Caco-2 (cell line): ENCODE results near the gene MBNL2. TPM values are rescaled to one million over a fixed set of nuclear protein-coding genes. Genes with fewer than 3 reads are reported as not detected.

ENCODE experiments used
- BruUV-seq: library from RNA; stranded (reverse); fragments of 400-500 nt; replicated peaks from 2 replicates; lab custom pipeline; 2021; lab: Mats Ljungman, UMichigan
- CTCF ChIA-PET: fragments of 300-600 bp; sonication (Branson Sonifier 250); formaldehyde crosslinking; loops from one replicate; lab custom pipeline; 2022; ENCODE audit warnings: antibody characterized with exemption; lab: Charles Lee
- POLR2A ChIA-PET: fragments of 300-600 bp; sonication (Branson Sonifier 250); formaldehyde crosslinking; loops from one replicate; lab custom pipeline; 2022; ENCODE audit warnings: antibody characterized with exemption; lab: Charles Lee
- DNase-seq, 2 experiments: peaks; one replicate each; pipeline versions ENCODE4 v3.0.0 to v3.0.0-alpha.2; 2020 to 2022
- H3K27me3 ChIP-seq: replicated peaks from 2 replicates; pipeline ENCODE4 v1.6.0; 2011; ENCODE audit warnings: low read length; ENCODE audit not compliant: control insufficient read depth, insufficient read depth
- H3K36me3 ChIP-seq: 2 replicates; pipeline ENCODE4 v1.5.1; 2011; ENCODE audit warnings: low read length; ENCODE audit not compliant: control insufficient read depth, insufficient read depth
- H3K4me1 ChIP-seq: fragments of 250-450 bp; sonication (Bioruptor Pico); 2 replicates; pipeline ENCODE4 v1.5.1; 2020; ENCODE audit warnings: mild to moderate bottlenecking
- H3K4me3 ChIP-seq: 2 replicates; pipeline ENCODE4 v1.5.1; 2011; ENCODE audit warnings: low read depth, mild to moderate bottlenecking, control low read depth, low read length
- H3K9me3 ChIP-seq: fragments of 250-450 bp; sonication (Bioruptor Pico); 2 replicates; pipeline ENCODE4 v1.5.1; 2020; ENCODE audit warnings: mild to moderate bottlenecking, moderate library complexity
- H3K27ac Mint-ChIP-seq: one replicate; pipeline ENCODE4 v1.8.0; 2022; ENCODE audit warnings: mixed read lengths; ENCODE audit not compliant: unreplicated experiment
- H3K27me3 Mint-ChIP-seq: one replicate; pipeline ENCODE4 v1.8.0; 2022; ENCODE audit warnings: mixed read lengths; ENCODE audit not compliant: insufficient read depth, unreplicated experiment
- H3K36me3 Mint-ChIP-seq: one replicate; pipeline ENCODE4 v1.8.0; 2022; ENCODE audit warnings: mild to moderate bottlenecking, mixed read lengths; ENCODE audit not compliant: insufficient read depth, unreplicated experiment
- H3K4me1 Mint-ChIP-seq: one replicate; pipeline ENCODE4 v1.8.0; 2022; ENCODE audit warnings: low read depth, mixed read lengths; ENCODE audit not compliant: unreplicated experiment
- H3K4me3 Mint-ChIP-seq: one replicate; pipeline ENCODE4 v1.8.0; 2022; ENCODE audit warnings: mild to moderate bottlenecking, moderate library complexity, mixed read lengths; ENCODE audit not compliant: unreplicated experiment
- H3K9me3 Mint-ChIP-seq: one replicate; pipeline ENCODE4 v1.8.0; 2022; ENCODE audit warnings: mixed read lengths; ENCODE audit not compliant: unreplicated experiment
- CTCF ChIP-seq, 2 experiments: fragments of 200-600 bp in 1 of 2; IDR thresholded peaks; 1 replicate in 1 of 2; 2 replicates in 1 of 2; pipeline versions ENCODE4 v1.5.1 to v1.8.0; 2011 to 2022; ENCODE audit warnings: antibody characterized with exemption in 1 of 2, control low read depth in 1 of 2, inconsistent platforms in 1 of 2, low read depth in 1 of 2, low read length in 1 of 2, mild to moderate bottlenecking in 1 of 2, moderate library complexity in 1 of 2; ENCODE audit not compliant: insufficient read depth in 1 of 2, severe bottlenecking in 1 of 2, unreplicated experiment in 1 of 2
- intact Hi-C: fragments of 100-400 bp; cut with micrococcal nuclease; formaldehyde crosslinking; loops from one replicate; pipeline ENCODE4 v1.10.0; 2022; ENCODE audit not compliant: unreplicated experiment
- total RNA-seq: library from RNA; stranded (reverse); gene quantifications from 2 replicates; pipeline ENCODE4 v1.2.3, GENCODE V29; 2022

The MBNL2 gene
- total RNA-seq, 1 experiment from 2014 or later: 41.6 TPM

GRCh38 chr13:97346561-97347254 lies 124.6 kb downstream of the MBNL2 start:
- Histone ChIP-seq H3K4me3 (no peak overlapping the region), H3K4me1 (peaks cover 11% of the 10 kb centered on the region; the same call in 1 of the 2 replicates), H3K9me3 (no peaks in the 10 kb centered on the region), H3K36me3 (peaks cover 5% of the 10 kb centered on the region), H3K27me3 (no peaks in the 10 kb centered on the region)
- H3K27me3 Mint-ChIP-seq: no peaks in the 10 kb centered on the region
- intact Hi-C loops: no loop called here
- no peak overlapping the region for H3K4me3 Mint-ChIP-seq
- peaks cover 8% of the 10 kb centered on the region for H3K4me1 Mint-ChIP-seq
- peaks cover 58% of the 10 kb centered on the region for H3K36me3 Mint-ChIP-seq
- BruUV-seq: no TSS peak
- H3K9me3 Mint-ChIP-seq: no peaks in the 10 kb centered on the region
- POLR2A ChIA-PET: no interaction called here
- H3K27ac Mint-ChIP-seq: no peak overlapping the region
- DNase-seq: no peak
- no peak for TF ChIP-seq CTCF (IDR thresholded peaks at IDR 0.05; ENCODE audit: insufficient read depth in 1 of 2, low read depth in 1 of 2, low read length in 1 of 2, severe bottlenecking in 1 of 2, unreplicated experiment in 1 of 2)
- CTCF ChIA-PET: no interaction called here

GRCh38 chr13:97347255-97347932 lies 125.3 kb downstream of the MBNL2 start:
- POLR2A ChIA-PET: no interaction called here
- CTCF ChIA-PET: no interaction called here
- H3K36me3 Mint-ChIP-seq: peaks cover 58% of the 10 kb centered on the region

More at GRCh38 chr13:97347255-97347932, 125.3 kb downstream of the MBNL2 start:
- H3K27ac Mint-ChIP-seq: no peak overlapping the region
- no peak for DNase-seq
- H3K4me3 Mint-ChIP-seq: no peak overlapping the region
- intact Hi-C loops: no loop called here
- no TSS peak for BruUV-seq
- no peaks in the 10 kb centered on the region for H3K27me3 ChIP-seq
- H3K9me3 Mint-ChIP-seq: no peaks in the 10 kb centered on the region
- H3K9me3 ChIP-seq: no peaks in the 10 kb centered on the region
- peaks cover 5% of the 10 kb centered on the region for H3K36me3 ChIP-seq
- peaks cover 11% of the 10 kb centered on the region; the same call in 1 of the 2 replicates for H3K4me1 ChIP-seq
- no peak overlapping the region for H3K4me3 ChIP-seq
- TF ChIP-seq CTCF (IDR thresholded peaks at IDR 0.05; ENCODE audit: insufficient read depth in 1 of 2, low read depth in 1 of 2, low read length in 1 of 2, severe bottlenecking in 1 of 2, unreplicated experiment in 1 of 2): no peak
- peaks cover 8% of the 10 kb centered on the region for H3K4me1 Mint-ChIP-seq
- no peaks in the 10 kb centered on the region for H3K27me3 Mint-ChIP-seq
